HG03439 (cell line): ENCODE data around the gene SPRY2.

ENCODE experiments used
- ATAC-seq: cut with Tn5 transposase; IDR thresholded peaks from one replicate; pipeline ENCODE4 v1.9.1; 2021; ENCODE audit warnings: mild to moderate bottlenecking, moderate library complexity; ENCODE audit not compliant: unreplicated experiment

Gene SPRY2

DNA sequence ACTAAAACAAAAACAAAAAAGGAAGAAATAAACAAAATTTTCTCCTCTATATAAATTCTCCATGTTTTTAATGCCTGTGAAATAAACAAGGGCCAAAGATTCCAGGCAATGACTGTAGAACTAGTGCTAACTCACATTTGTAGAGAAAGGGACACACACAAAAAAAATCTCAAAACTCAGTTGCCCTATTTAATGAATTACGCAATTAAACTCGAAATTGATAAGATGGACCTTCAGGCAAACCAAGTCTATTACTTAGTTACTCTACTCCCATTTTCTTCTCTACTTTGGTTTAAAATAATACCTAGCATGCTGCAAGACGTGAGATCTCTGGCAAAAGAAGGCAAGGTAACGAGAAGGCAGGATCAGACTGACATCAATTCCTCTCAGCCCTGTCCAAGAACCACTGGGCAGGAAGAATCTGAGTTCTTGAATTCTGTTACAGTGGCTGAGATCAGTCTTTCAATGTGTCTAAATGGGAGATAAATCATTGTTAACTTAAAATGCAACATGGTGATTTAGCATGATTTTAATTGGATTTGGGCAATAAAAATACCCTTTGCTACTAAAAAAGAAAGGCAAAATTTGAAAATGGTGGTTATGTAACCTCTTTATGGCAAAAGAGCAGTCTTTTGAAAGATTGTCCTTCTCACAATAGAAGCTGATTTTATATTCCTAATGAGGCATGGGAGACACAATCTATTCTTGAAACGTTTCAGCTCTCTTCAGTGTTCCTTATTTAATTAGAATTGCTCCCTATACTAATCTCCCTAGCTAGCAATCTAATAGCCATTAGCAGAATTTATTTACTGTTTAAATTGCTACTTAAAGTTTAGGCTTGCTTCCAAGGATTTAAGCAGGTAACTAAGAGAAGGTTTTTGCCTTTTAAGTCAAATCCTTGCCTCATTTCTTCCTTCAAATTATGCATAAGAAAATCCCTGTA is 25.9 kb downstream of the SPRY2 start:
- no peak for ATAC-seq

- ATAC-seq = no peak
Measured at GRCh38 chr13:80313668-80314256, 27.2 kb downstream of the SPRY2 start.

DNA sequence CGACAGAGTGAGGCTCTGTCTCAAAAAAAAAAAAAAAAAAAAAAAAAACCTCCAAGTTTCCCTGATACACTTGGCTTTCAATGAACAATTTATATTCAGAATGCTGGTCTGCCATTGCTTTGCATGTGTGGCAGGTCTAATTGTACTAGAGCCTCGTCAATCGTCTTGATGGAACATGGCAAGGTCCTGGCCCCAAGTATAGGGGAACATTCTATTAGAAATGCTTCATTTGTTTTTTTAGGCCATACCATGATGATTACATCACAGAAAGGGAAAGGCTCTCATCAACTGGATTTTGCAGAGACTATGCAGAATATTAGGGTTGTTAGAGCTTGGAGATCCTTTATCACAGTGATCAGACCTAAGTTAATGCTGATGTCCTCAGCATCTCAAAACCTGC is 28.0 kb downstream of the SPRY2 start:
- no peak for ATAC-seq

DNA sequence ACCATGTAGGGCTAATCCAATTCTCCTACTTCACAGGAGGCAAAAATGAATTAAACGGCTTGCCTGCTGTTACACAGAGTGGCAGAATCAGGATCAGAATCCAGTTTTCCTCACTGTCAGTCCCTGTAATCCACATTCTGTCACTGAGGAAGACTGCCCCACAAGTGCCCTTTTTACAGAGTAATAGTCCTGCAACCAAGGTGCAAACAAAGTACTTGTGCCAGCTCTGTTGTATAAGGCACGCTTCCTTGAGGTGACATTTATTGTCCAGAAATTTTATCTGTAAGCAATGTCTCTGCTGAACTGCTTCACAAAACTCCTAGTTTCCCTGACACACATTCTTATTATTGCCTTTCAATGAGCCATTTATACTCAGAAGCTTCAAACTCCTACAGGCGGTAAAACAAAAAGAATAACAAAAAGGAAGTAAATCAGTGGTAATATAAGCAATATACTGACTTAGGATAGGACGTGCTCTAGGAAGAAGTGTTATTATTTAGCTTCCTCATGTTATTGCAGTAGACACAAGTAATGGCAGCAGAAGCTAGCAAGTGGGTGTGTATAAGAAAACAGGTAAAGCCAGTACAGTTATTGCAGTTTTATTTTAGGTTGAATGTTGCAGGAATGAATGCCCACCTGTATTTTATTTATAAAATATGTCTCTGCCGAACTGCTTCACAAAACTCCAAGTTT is 28.8 kb downstream of the SPRY2 start:
- no peak for ATAC-seq

GRCh38 chr13:80309926-80310325 is 31.0 kb downstream of the SPRY2 start:
- no peak for ATAC-seq

GRCh38 chr13:80307401-80307987 is 33.4 kb downstream of the SPRY2 start:
- no peak for ATAC-seq

DNA sequence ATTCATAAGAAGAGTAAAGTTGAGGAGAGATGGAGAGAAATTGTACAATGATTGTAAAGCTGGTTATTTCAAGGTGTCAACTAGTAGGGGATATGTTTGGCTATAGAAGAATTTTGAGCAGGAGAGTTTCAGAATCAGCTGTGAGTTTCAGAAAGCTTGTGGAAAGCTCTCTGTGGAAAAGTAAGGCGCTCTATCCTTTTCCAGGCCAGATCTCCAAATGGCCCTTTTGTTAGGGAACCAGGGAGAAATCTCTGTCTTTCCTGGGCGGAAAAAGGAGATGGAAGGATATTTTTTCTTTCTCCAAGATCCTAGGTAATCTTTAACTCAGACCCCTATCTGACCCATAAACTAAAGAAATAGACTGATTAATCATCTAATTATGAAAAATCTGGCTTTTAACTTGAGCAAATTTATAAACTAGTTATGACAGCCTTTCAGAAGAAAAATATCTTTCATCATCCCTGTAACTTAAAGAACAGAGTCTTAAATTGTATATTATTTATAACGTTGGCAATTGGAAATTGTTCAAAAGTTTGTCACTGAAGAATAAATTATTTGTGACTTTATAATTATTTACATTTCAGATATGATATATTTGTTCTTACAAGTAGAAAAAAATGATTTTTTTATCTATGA is 34.5 kb downstream of the SPRY2 start:
- no peak for ATAC-seq

DNA sequence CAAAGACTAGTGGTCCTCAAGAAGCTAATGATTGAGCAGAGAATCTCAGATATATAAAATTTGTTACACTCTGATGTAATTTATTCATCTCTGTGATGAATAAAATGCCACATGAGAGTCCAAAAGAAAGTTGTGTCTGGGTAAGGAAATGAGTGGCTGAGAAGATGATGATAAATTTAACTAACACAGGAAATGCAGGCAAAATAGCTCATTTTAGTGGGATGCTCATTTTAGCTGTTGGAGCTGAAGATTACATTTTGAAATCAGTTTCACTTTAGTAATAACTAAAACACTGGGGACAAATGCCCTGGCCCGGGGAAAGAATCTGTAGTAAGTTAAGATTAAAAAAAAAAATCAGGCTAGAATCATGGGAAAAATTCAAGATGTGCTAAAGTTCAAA is 35.2 kb downstream of the SPRY2 start:
- ATAC-seq = no peak

GRCh38 chr13:80303225-80303811 is 37.6 kb downstream of the SPRY2 start:
- no peak for ATAC-seq

DNA sequence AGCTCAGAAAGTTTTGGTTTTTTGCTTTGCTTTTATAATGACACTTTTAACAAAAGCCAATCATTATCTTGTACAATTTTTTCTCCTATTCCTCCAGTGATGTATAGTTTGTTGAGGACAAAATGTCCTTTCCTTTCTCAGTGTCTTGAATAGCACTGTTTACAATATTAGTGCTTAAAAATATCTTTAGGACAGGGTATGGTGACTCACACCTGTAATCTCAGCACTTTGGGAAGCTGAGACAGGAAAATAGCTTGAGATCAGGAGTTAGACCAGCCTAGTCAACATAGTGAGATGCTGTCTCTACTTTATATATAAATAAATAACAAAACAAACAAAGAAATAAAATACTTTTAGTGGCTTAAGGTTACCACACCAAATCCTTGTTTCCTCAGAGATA is 41.9 kb downstream of the SPRY2 start:
- no peak for ATAC-seq

DNA sequence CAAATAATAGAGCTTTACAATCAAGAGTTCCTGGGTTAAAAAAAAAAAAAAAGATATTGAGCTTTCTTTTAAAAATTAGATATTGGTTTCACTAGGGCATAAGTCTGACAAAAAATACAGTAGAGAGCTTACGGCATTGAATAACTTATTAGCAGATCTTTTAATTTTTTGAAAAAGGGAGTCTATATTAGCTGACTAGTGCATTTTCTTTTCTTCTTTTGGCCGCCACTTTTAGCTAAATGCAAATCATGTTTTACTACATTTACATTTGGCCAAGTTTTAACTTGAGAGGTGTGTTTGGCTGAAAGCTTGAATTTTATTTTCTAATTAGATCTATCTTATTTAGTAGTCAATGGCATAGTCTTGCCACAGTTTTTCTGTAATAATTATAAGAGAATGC is 43.4 kb downstream of the SPRY2 start:
- ATAC-seq = no peak

DNA sequence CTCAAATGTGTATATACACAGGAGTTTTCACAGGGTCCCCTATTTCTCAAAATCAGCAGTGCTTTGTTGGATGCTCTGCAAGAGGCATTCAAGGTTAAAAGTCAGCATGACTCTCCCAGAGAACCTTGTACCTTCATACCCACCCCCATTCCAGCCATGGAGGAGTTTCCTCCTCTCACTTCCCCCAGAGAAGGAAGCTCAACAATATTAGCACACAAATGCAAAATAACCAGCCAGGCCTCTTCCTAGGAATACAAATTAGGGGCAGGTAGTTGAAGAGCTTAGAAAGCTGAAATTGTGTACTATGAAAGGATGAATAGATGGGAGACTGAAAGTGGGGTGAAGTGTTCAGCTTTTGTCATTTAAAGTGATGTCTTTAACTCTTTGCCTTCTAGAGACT is 43.8 kb downstream of the SPRY2 start:
- ATAC-seq = no peak

DNA sequence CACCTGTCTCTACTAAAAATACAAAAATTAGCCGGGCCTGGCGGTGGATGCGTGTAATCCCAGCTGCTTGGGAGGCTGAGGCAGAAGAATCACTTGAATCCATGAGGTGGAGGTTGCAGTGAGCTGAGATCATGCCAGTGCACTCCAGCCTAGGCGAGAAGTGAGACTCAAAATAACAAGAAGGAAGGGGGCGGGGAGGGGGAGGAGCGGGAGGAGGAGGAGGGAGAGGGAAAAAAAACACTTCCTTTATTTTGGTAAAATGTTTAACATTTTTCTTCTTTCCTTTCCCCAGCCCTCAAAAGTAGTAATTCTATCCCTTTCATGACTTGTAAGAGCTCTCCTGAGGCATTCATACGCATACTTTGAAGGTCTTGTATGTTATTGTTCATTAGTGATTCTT is 44.3 kb downstream of the SPRY2 start:
- ATAC-seq = no peak

- no peak for ATAC-seq
Measured at GRCh38 chr13:80290591-80290990, 50.3 kb downstream of the SPRY2 start.
